Erythroblast (primary cell): ENCODE results near the gene RPL13A.

ENCODE experiments used
- GATA1 ChIP-seq: IDR thresholded peaks from 2 replicates; pipeline ENCODE4 v1.6.1; 2011; ENCODE audit warnings: low read depth, mild to moderate bottlenecking, control low read depth, low read length, moderate library complexity
- POLR2A ChIP-seq: IDR thresholded peaks from 2 replicates; pipeline ENCODE4 v1.6.1; 2011; ENCODE audit warnings: mild to moderate bottlenecking, low read length

DNA sequence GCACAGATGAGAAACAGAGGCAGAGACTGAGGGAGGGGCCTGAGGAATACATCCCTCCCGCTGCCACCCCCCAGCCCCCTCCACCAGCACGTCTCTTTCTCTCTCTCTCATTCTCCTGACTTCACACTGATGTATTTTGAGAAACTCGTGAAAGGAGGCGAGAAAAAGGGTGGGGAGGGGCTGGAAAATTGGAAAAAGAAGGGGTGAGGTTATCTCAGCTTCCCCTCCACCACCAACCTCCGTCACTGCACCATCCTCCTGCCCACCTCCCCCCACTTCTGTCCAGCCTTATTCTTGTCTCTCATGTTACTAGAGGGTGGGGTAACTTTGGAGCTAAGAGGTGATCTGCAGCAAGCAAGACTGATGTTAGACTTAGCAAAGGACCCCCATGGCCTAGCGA, 47.6 kb upstream of the RPL13A start:
- TF ChIP-seq POLR2A (no peak), GATA1 (no peak)
